NCI-H345 (cell line): ENCODE measurements around the gene NECAB3.
"Not testable (repeated sequence)": the region's sequence is repeated elsewhere in the genome, so short reads cannot be mapped to it uniquely, and the experiment has no call there.

Experiments
- DNase-seq: peaks from one replicate; lab custom pipeline; 2025; lab: John Stamatoyannopoulos, UW

Gene NECAB3

DNA sequence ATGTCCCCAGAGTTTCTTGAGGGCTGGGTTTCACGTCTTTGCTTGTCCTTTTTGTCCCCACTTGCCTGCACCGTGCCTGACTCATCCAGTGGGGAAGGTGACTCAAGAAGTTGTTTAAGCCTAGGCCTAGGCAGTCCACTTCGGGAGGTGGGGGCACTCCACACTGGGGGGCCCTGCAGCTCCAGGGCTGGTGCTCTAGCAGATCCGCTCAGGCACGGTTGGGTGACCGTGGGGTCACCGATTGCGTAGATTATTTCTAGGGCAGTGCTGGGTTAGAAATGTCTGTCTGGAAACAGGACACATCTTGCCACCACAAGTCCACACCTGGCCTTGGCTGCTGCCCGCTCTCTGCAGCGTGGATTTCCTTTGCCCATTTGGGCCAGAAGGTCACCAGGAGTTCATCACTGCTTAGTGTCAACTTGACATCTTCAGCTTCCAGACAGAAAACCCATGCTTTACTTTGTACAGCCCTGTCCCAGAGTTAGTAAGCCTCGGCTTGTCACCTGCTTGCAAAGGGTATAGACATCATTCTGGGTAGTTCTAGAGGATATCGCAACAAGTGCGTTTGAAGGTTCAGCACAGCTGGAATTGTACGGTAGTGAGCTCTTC, 25.7 kb downstream of the NECAB3 start:
- DNase-seq = no peak

DNA sequence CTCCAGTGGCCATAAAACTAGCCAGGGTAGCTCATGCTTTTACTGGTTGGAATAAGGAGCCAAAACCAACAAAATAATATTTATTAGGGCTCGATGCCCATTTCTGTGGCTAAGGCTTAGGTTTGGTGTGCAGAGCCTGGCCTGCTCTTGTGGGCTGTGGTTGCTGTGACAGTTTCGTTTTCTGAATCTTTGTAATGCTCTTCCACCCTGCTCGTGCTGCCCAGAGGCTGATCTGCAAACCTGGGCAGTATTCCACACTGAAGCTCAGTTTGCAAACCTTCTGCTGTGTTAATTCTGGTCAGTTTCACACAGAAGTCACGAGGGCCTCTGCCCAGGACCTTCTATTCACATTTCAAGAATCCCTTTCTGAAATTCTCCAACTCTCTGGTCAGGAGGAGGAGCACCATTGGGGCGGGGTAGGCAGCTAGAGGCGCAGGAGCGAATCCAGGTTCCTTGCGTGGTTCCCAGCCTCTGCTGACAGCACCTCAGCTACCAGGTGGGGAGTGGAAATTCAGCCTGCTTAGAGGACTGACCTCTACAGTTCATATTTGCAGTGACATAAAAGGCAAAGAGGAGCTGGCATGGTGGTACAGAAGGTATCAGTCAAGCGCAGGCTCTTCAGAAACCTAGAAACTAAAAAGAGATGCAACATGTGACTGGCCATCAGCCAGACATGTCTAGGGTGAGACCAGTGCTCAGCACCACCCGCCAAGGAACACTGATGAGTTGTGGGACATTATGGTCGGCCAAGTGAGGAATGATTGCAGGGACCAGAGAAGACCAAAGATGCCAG, 26.4 kb downstream of the NECAB3 start:
- DNase-seq = no peak

DNA sequence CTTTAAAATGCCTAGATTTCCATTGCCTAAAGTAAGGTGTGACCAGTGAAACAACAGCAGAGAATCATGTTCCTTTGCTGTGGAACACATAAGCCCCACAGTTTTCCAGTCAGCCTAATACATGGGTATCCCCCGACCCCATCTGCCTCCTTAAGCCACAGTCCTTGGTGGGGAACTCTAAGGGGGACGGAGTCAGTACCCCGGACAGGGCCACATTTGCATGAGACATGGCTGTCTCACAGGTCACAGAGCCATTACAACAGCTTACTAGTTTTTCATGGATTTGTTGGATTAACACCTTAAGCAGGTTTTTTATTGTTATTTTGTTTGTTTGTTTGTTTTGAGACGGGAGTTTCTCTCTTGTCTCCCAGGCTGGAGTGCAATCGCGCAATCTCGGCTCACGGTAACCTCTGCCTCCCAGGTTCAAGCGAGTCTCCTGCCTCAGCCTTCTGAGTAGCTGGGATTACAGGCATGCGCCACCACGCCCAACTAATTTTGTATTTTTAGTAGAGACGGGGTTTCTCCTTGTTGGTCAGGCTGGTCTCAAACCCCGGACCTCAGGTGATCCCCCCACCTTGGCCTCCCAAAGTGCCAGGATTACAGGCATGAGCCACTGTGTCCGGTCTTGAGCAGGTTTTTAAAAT, 27.1 kb downstream of the NECAB3 start:
- not testable (repeated sequence) for DNase-seq

DNA sequence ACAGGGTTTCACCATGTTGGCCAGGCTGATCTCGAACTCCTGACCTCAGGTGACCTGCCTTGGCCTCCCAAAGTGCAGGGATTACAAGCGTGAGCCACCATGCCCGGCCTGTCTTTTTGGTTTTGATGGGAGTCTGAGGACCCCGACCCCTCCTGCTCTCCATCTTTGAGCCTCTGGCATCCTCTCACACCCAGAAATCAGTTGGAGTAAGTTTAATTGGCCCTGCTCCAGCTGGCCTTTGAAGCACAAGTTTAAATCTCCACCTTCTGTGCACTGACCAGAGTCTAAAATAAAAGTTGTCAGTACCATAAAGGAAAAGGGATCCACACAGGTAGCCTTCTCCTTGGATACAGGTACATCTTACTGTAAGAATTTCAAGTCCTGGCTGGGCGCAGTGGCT, 28.0 kb downstream of the NECAB3 start:
- no peak for DNase-seq

DNA sequence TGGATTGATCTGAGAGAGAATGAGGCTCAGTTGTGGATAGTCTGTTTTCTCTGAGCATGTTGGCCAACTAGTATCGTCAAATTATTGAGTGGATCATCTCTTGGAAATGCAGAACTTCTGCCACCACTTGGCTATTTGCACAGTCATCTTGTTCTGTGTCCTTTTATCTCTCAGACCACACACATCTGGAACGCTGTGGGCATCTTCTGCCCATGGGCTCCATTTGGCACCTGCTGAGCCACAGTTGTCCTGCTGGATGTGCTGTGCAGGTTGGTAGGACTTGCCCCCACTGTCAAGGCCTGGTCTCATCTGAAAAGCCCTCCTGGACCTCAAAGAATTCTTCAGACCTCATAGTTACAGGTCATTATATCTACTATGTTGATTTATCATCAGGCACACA, 28.8 kb downstream of the NECAB3 start:
- DNase-seq = no peak

DNA sequence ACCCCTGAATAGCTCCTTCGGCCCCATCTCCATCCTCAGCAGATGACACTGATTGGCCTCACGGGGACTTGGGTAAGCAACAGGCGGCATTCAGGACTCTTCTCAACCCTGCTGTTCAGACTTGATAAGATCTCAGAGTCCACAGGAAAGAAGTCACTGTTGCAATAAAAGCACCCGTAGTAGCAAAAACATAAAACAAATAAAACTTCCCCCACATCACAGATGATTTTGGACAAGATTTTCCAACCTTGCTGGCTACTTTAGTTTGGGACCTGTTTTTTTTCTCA, 29.2 kb downstream of the NECAB3 start:
- no peak for DNase-seq

DNA sequence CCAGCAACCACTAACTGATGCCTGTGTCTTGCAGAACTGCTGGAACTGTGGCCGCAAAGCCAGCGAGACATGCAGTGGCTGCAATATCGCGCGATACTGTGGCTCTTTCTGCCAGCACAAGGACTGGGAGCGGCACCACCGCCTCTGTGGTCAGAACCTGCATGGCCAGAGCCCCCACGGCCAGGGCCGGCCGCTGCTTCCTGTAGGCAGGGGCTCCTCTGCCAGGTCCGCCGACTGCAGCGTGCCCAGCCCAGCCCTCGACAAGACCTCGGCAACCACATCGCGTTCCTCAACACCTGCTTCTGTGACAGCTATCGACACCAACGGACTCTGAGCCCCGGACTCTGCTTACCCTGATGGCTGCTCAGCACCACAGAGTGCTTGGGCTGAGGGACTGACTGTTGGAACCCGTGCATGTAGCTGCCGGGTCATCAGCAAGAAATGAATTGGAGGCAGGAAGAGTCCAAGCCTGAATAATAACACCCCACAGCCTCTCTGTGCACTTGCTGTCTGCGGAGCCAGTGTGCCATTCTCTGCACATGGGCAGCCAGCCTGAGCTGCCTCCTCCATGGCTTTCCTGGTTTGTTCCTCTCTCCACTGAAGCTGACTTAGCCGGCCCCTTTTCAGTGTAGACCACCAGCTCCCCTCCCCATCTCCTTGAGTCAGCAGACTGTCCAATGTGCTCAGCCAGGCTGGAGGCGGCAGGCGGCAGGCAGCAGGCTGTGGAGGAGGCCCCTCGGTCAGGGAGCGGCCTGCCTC, 29.7 kb downstream of the NECAB3 start:
- DNase-seq = no peak

DNA sequence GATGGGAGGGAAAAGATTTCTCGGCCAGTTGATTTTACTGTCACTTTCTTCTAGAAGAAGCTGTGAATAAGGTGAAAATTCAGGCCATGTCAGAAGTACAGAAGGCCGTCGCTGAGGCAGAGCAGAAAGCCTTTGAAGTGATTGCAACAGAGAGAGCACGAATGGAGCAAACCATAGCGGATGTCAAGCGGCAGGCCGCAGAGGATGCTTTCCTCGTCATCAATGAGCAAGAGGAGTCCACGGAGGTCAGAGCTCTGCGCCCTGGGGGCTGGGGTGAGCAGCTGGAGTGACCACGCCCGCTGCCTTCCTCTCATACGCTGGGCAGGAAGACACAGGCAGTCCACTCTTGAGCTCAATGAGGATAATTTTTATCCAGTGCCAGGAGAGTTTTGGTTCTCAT, 33.9 kb downstream of the NECAB3 start:
- DNase-seq = no peak

DNA sequence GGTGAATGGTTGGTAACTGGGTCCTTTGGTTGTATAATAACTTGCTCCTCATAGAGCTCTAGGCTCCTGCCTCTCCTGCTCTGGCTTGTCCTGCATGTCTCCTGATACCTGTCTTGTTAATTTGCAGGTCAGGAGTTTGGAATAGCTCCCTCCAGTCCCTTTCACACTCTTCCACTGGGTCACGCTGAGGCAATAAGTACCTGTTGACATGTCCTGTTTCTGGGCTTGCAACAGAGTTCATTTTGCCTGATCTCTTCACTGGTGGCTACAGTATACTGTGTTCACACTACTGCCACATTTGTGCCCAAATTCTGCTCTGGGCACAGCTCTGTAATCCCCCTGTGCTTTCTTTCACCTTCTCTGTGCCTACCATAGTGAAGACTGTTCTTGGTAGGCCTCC, 37.5 kb downstream of the NECAB3 start:
- no peak for DNase-seq

DNA sequence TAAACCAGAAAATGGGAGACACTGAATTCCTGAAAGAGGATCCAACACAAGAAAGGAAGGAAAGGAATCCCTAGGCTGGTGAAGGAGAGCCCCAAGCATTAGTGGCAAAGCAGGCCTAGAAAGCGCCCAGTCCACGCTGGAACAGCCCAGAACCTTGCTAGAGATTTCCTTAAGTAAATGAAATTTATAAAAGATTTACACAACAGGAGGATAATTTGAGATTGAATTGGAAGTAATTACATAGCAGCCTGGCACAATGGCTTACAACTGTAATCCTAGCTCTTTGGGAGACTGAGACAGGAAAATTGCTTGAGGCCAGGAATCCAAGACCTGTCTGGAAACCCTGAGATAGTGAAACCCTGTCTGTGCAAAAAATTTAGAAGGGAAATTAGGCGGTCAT, 38.9 kb downstream of the NECAB3 start:
- DNase-seq = no peak

DNA sequence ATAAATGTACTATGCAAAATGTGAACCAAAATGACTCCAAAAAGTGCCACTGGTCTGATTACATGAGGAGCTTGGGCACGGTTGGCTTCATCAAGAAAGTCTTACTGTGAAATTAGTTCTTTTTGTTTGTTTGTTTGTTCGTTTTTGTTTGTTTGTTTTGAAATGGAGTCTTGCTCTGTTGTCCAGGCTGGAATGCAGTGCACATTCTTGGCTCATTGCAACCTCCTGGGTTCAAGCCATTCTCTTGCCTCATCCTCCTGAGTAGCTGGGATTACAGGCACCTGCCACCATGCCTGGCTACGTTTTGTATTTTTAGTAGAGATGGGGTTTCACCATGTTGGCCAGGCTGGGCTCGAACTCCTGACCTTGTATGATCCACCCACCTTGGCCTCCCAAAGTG, 42.3 kb downstream of the NECAB3 start:
- not testable (repeated sequence) for DNase-seq

DNA sequence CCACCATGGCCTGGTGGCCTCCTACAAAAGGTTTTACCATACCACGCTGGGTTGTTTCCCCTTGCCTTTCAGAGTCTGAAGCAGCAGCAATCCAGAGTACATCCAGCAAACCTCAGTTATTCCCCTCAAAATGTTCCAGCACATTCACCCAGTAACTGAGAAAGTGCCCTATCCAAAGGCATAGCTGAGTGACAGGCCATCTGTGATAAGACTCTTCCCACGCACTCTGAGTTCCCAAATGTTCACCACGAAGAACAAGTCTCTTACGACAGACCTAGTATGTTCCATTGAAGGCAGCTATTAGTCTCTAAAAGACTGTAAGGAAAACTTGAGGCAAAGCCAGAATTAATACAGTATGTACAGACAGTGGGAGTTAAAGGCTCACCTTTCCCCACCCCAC, 43.7 kb downstream of the NECAB3 start:
- no peak for DNase-seq

DNA sequence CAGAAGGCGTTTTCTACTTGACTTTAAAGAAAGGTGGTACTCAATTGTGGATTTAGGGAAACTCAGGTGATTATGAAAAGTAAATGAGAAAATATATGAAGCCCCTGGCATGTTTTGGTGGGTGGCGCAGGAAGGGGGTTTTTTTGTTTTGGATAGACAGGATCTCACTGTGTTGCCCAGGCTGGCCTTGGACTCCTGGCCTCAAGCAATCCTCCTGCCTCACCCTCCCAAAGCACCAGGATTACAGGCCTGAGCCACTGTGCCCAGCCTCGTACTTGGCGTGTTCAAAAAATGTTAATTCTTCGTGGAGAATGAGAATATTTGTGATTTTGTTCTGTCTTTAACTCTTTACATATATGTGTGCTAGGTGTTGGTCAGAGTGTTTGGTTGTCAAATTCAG, 44.2 kb downstream of the NECAB3 start:
- DNase-seq = no peak

DNA sequence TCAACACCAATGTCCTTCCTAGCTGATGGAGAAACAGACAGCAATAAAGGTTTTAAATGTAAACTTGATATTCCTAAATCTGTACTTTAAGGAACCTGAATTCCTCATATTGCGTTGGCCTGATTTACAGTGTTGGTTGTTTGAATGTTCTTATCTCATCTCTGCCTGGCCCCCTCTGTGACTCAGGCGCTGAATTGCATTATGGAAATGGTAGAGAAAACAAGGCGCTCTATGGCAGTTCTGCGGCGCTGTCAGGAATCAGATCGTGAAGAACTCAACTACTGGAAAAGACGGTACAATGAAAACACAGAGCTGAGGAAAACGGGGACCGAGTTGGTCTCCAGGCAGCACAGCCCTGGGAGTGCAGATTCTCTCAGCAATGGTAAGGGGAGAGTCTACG, 44.7 kb downstream of the NECAB3 start:
- no peak for DNase-seq

DNA sequence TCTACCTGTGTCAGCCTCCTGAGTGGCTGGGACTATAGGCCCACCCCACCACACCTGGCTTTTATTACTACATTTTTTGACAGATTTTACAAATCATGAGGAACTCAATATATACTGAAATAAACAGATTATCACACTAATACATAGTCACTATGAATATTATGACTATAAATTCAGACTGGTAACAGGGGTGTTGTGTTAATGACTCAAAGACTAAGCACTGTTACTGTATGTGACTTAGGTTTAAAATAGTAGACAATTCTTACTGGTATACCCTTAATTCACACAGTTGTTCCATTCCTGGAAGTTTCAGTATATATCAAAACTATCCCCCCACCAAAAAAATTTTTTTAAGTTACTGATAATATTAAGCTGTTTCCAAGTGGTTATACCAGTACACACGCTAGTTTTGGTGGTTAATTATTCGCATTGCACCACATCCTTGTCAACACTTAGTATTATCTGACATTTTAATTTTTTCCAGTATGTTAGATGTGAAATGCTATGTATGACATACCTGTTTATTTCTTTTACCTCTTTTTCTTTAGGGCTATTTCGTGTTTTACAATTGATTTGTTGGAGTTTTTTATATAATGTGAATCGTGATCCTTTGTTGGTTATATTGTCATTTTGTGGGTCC, 46.5 kb downstream of the NECAB3 start:
- DNase-seq = no peak

DNA sequence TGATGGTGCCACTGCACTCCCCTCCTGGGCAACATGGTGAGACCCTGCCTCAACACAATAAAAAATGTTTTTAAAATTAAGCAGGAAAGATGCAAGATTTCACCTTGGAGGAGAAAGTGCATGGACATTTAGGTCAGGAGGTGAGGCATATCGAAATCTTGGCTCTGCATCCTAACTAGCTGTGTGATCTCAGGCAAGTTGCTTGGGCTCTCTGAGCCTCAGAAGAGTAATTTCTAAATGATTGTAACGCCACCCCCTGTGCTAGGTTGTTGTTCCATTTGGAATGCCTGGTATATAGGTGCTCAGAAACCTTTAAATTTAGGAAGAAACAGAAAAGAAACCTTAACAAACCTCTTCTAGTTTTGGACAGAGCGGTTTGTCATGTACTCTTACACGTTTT, 48.0 kb downstream of the NECAB3 start:
- DNase-seq = no peak

DNA sequence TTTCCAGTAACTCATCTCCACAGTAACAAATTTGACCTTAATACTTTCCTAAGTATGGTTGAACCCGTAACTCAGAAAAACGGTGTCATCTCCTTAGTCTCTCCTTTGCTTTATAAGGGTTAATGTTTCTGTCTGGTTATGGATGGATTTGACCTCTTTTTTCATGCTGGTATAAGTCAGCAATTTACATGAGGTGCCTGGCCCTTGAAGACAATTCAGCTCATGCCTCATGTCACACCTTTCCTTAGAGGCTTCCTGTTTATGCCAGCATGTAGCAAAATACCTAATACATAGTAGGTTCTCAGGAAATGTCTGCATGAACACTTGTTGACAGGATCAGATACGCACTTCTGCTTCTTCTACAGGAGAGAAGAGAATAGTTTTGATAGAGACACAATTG, 49.8 kb downstream of the NECAB3 start:
- DNase-seq = no peak

DNA sequence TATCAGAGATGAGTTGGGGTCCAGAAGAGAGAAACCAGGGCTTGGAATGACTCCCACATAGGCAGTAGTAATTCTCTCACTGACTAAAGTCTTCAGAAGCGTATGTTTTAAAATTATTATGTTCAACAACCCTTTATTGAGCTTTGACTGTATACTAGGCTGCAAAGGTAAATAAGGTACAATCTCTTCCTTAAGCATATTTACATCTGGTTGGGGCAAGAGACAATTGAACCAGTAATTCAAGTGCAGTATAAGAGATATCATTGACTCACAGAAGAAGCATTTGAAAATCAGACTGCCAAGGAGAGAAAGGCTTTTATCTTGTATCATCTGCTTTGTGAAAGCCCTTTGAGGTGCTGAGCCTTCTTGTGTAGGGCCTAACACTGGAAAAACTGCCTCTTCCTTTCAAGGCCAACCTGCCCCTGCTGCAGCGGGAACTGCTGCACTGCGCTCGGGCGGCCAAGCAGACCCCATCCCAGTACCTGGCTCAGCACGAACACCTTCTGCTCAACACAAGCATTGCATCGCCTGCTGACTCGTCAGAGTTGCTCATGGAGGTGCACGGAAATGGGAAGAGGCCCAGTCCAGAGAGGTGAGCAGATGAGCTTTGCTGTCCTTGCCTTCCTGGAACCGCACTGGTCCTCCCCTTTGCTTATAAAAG, 51.4 kb downstream of the NECAB3 start:
- no peak for DNase-seq

DNA sequence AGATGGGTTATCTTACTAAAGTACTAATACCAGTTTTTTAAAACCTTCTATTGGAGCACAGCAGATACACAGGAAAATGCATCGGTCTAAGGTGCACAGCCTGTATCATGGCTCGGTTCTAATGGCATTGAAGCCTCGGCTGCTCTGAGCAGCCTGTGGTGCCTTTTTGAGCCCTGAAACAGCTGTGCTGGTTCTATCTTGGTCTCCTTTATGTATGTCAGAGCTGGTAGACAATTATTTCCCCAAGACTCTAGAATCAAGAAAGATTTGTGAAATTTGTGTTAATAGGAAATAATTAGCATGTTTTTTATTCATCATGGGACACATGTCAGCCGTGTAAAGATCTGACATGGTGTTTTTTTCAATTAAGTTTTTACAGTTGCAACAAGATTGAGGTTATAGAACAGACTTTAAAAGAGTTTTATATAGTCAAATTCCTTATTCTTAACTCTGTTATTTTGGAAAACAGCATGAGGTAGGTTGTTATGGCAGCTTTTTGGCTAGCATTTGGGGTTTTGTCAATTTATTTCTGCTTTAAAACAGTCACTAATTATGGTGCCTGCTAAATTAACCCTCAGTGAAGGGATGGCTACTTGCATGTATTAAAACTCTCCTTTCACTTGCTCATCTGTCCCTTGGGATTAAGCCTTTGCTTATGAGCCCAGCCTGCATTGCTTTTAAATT, 52.4 kb downstream of the NECAB3 start:
- no peak for DNase-seq

DNA sequence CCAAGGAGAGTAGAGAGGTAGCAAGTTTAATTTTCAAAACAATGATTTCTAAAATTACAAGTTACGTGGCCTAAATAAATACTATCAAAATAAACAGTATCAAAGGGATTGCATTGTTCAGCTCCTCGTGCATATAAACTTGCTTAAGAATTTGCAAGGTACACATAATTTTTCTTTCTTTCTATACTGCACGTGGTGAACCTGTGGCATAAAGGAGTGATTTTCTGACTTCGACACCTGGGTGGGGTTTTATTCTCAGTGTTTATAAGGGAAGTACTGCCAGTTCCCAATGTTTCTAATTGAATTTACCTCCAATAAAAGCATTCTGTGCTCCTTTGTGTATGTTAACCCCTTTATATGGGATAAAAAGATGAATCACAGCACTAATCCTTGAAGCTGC, 62.2 kb downstream of the NECAB3 start:
- DNase-seq = no peak

DNA sequence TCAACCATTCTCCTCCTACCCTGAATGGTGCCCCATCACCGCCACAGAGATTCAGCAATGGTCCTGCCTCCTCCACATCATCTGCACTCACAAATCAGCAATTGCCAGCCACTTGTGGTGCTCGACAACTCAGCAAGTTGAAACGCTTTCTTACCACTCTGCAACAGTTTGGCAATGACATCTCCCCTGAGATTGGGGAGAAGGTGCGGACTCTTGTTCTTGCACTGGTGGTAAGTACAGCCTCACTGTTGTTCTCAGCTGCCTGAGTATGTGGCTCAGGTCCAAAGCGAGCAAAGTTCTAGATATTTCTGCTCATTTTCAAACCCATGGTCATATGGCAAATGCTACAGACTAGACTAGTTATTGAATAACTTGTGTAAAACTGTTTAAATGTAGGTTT, 63.1 kb downstream of the NECAB3 start:
- DNase-seq = no peak
